Esophagus muscularis mucosa (tissue), 4 donors: Measurements from ENCODE around the gene NKTR. TPM values are rescaled to one million over a fixed set of nuclear protein-coding genes. Genes with fewer than 3 reads are reported as not detected.

Experiments
- DNase-seq: peaks from one replicate; pipeline ENCODE4 v3.0.0-alpha.2; 2017; ENCODE audit errors: extremely low spot score
- H3K27ac ChIP-seq, 4 donors: fragments of 200-600 bp; sonication (generic); replicated peaks in 1 of 4; 1 replicate in 3 of 4; 2 replicates in 1 of 4; pipeline ENCODE4 v1.5.1; 2016 to 2019; ENCODE audit warnings: mild to moderate bottlenecking in 1 of 4
- H3K27me3 ChIP-seq, 4 donors: fragments of 200-600 bp; sonication (generic); one replicate each; pipeline versions ENCODE4 v1.5.1 to v1.6.0; 2016 to 2019
- H3K36me3 ChIP-seq, 4 donors: fragments of 200-600 bp; sonication (generic); one replicate each; pipeline ENCODE4 v1.5.1; 2016 to 2019
- H3K4me1 ChIP-seq, 4 donors: fragments of 200-600 bp; sonication (generic); one replicate each; pipeline ENCODE4 v1.5.1; 2016 to 2019
- H3K4me3 ChIP-seq, 4 donors: fragments of 200-600 bp; sonication (generic); 1 replicate in 2 of 4; 2 replicates in 2 of 4; pipeline ENCODE4 v1.5.1; 2016 to 2019; ENCODE audit warnings: mild to moderate bottlenecking in 4 of 4, moderate library complexity in 1 of 4
- H3K9me3 ChIP-seq, 4 donors: fragments of 200-600 bp; sonication (generic); 1 replicate in 3 of 4; 2 replicates in 1 of 4; pipeline ENCODE4 v1.5.1; 2016 to 2019
- CTCF ChIP-seq, 3 experiments: fragments of 200-600 bp in 2 of 3; fragments of 450-650 bp in 1 of 3; sonication (generic) in 2 of 3; IDR thresholded peaks; one replicate each; pipeline ENCODE4 v1.5.1; 2017 to 2019; ENCODE audit warnings: antibody characterized with exemption in 3 of 3, mild to moderate bottlenecking in 2 of 3, moderate library complexity in 1 of 3
- EP300 ChIP-seq: sonication (generic); formaldehyde crosslinking; IDR thresholded peaks from one replicate; pipeline ENCODE4 v1.6.1; 2017; ENCODE audit warnings: antibody characterized with exemption
- POLR2A ChIP-seq: fragments of 450-650 bp; IDR thresholded peaks from one replicate; pipeline ENCODE4 v1.6.1; 2017; ENCODE audit warnings: antibody characterized with exemption, moderate library complexity, mild to moderate bottlenecking, low read depth
- POLR2AphosphoS5 ChIP-seq, 2 donors: sonication (generic); formaldehyde crosslinking; IDR thresholded peaks; one replicate each; pipeline ENCODE4 v1.6.1; 2017; ENCODE audit warnings: antibody characterized with exemption in 2 of 2
- WGBS: methylation state at CpG from one replicate; pipeline ENCODE4 v1.1.5; 2018; 5-methylcytosine and 5-hydroxymethylcytosine counted together
- intact Hi-C: fragments of 100-400 bp; cut with DNase I; formaldehyde crosslinking; loops from one replicate; pipeline ENCODE4 v1.15.1; 2023
- total RNA-seq, 4 donors: library from RNA; depleted of rRNA; stranded (reverse); fragments of >200 nt; gene quantifications; one replicate each; pipeline versions ENCODE4 v1.1.0 to v1.2.1, GENCODE V29; 2016

Gene NKTR
- total RNA-seq, 4 donors from 2014 or later = 24.7 to 73.1 (median 36.0) TPM

DNA sequence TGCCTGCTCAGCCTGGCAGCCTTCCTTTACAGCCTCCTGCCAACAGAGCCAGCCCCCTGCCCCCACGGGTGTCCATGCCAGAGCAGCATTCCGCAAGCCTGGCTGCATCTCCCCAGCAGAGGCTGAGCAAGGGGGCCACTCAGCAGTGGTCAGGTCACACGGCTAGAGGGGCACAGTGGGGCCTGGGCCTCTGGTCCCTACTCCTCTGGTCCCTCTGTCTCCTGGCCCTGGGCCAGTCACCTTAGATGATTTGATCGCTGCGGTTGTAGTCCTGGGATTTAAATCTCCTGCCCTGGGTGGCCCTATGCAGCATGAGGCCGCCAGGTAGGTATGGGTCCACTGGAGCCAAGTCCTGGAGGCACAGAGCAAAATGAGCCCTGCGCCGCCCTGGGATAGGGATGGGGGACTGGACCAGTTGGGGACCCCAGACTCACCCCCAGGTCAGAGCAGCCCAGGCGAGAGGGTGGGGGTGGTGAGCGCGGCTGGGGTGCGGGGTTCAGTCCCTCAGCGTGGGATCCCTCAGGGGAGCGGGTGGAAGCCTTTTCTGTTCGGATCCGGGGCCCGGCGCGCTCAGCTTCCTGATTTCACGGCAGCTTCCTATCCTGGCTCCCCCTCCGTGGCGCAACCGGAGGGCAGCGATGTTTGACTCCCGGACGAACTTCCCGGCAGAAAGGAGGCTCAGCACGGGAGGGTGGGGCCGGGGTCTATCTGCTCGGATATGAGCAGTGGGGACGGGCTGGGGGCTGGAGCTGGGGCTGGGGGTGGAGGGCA lies 53.3 kb downstream of the NKTR start, which contains the start of gene ZBTB47:
Gene ZBTB47, plus strand, starts transcription at position 138 of the 771 bp plus-strand sequence. CDS start 4,659 bp downstream, outside the sequence.
- Histone ChIP-seq H3K36me3 (peaks cover 2 to 22% (median 12%) of the 10 kb centered on the region in 4 donors), H3K4me1 (peaks cover 44 to 78% (median 72%) of the 10 kb centered on the region in 4 donors), H3K27me3 (no peaks in the 10 kb centered on the region), H3K9me3 (no peaks in the 10 kb centered on the region), H3K4me3 (peak within 1 kb of the TSS; percentile 82 to 96 (median 92)), H3K27ac (peak within 1 kb of the TSS; percentile 91 to 98 (median 96))
- TF ChIP-seq POLR2A = no peak
- peak in 1 of 2 donors; percentile 2 for TF ChIP-seq POLR2AphosphoS5 (IDR thresholded peaks at IDR 0.05)
- intact Hi-C loops = loop anchor here (5.0 kb wide), 3 partner anchors 51 to 89 kb away; partner anchors contain the start of genes NKTR and SEC22C
- DNase-seq = no peak
- WGBS = 8% methylated on average over 5 of the region's 31 CpGs

GRCh38 chr3:42654331-42655201 lies 54.1 kb downstream of the NKTR start:
- peaks cover 48 to 86% (median 80%) of the 10 kb centered on the region in 4 donors for H3K4me1 ChIP-seq
- no peak for DNase-seq

DNA sequence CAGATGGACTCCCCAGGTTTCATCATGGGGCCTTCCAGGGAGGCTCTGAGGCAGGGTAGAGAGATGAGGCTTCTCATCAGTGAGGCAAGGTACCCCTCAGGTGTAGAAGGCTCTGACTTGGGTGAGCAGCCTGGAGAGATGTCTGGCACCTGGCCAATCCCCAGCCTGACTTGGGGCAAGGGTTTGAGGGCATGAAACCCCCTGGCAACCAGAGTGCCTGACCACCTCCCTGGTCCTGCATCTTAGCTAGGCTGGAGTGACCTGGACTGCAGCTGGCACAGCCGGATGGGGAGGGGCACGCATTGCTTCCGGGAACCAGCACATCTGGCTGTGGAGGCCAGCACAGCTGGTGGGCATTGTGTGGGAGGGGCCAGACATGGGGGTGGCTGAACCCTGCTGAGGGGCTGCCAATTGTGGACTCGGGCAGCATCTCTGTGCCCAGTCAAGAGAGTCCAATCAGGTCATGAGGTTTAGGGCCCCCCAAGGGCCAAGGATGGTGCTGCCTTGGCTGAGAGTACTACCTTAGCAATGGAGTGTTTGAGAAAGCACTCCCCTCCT lies 54.9 kb downstream of the NKTR start:
- no peak for DNase-seq
- intact Hi-C loops = no loop called here
- H3K27me3 ChIP-seq = no peaks in the 10 kb centered on the region
- H3K27ac ChIP-seq = peak overlapping the region; percentile 91 to 98 (median 96)
- peak overlapping the region; percentile 82 to 96 (median 92) for H3K4me3 ChIP-seq
- H3K4me1 ChIP-seq = peaks cover 57 to 89% (median 83%) of the 10 kb centered on the region in 4 donors
- no peaks in the 10 kb centered on the region for H3K9me3 ChIP-seq
- TF ChIP-seq EP300 (no peak), CTCF (IDR thresholded peaks at IDR 0.05) (no peak), POLR2A (no peak), POLR2AphosphoS5 (IDR thresholded peaks at IDR 0.05) (no peak)
- 90% methylated on average over 2 of the region's 4 CpGs for WGBS
- peaks cover 5 to 25% (median 21%) of the 10 kb centered on the region in 4 donors for H3K36me3 ChIP-seq

More at GRCh38 chr3:42654331-42655201, 54.1 kb downstream of the NKTR start:
- no peaks in the 10 kb centered on the region for H3K27me3 ChIP-seq
- intact Hi-C loops = loop anchor here (5.0 kb wide), 3 partner anchors 52 to 88 kb away; partner anchors contain the start of genes NKTR and SEC22C
- H3K36me3 ChIP-seq = peaks cover 5 to 22% (median 16%) of the 10 kb centered on the region in 4 donors
- H3K27ac ChIP-seq = peak overlapping the region; percentile 91 to 98 (median 96)
- no peaks in the 10 kb centered on the region for H3K9me3 ChIP-seq
- H3K4me3 ChIP-seq = peak overlapping the region; percentile 82 to 96 (median 92)
- no peak for TF ChIP-seq EP300
- peak; percentile 5 to 39 for TF ChIP-seq POLR2AphosphoS5 (IDR thresholded peaks at IDR 0.05)
- TF ChIP-seq POLR2A = peak; percentile 3
- no peak for TF ChIP-seq CTCF (IDR thresholded peaks at IDR 0.05)
- 2% methylated on average over 29 of the region's 94 CpGs for WGBS

GRCh38 chr3:42655980-42656679 lies 55.6 kb downstream of the NKTR start:
- DNase-seq = peak; percentile 91
- 82% methylated on average over 6 of the region's 6 CpGs for WGBS
- TF ChIP-seq EP300 (no peak), POLR2A (no peak), POLR2AphosphoS5 (IDR thresholded peaks at IDR 0.05) (peak in 1 of 2 donors; percentile 43), CTCF (IDR thresholded peaks at IDR 0.05) (no peak)
- Histone ChIP-seq H3K9me3 (no peaks in the 10 kb centered on the region), H3K4me3 (peak overlapping the region in 3 of 4 donors; percentile 82 to 96 (median 93)), H3K27ac (peak overlapping the region; percentile 91 to 98 (median 96)), H3K36me3 (peaks cover 5 to 29% (median 22%) of the 10 kb centered on the region in 4 donors), H3K4me1 (peaks cover 58 to 87% (median 78%) of the 10 kb centered on the region in 4 donors), H3K27me3 (no peaks in the 10 kb centered on the region)
- intact Hi-C loops = no loop called here
